SU-DHL-6 (cell line): ENCODE results near the gene BLOC1S6.

Source experiments
- CTCF ChIP-seq: fragments of 200-600 bp; sonication (generic); IDR thresholded peaks from one replicate; pipeline ENCODE4 v1.5.1; 2017; ENCODE audit warnings: antibody characterized with exemption, mild to moderate bottlenecking, low read length, moderate library complexity; ENCODE audit not compliant: insufficient read depth, poor library complexity, severe bottlenecking
- EZH2phosphoT487 ChIP-seq: fragments of 200-600 bp; sonication (generic), shearing (Covaris generic); conservative IDR thresholded peaks from 2 replicates; pipeline ENCODE4 v1.6.1; 2018; ENCODE audit warnings: mild to moderate bottlenecking, antibody characterized with exemption, low read length, moderate library complexity, mixed read lengths

DNA sequence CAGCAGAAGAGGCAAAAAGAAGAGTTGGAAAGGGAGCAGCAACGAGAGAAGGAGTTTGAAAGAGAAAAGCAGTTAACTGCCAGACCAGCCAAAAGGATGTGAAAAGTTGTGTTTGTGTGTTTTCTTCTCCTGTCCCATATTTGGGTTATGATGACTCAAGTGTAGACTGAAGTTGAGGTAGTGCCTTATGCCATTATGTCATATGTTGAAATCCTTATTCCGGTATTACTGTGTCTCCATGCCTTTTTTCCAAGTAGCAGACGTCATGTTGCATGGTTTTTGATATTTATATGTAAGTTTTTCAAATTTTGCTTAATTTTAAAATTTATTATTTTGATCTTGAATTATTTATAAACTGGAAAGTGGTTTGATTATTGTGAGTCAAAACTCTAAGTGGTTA, 19.2 kb downstream of the BLOC1S6 start:
- TF ChIP-seq CTCF: no peak
- no peak for TF ChIP-seq EZH2phosphoT487
